Posterior cingulate gyrus (tissue), 11 donors: Measurements from ENCODE around the gene LSM2.
A peak's percentile ranks its signal among the peaks of the same experiment; 100 is the strongest.
"Not testable (repeated sequence)": the region's sequence is repeated elsewhere in the genome, so short reads cannot be mapped to it uniquely, and the experiment has no call there.

Source experiments
- DNase-seq, 10 donors: peaks; one replicate each; pipeline versions ENCODE4 v3.0.0 to v3.0.0-alpha.2; 2020 to 2021; ENCODE audit warnings: mixed read lengths in 3 of 10
- intact Hi-C: fragments of 100-400 bp; cut with DNase I; formaldehyde crosslinking; loops from one replicate; pipeline ENCODE4 v1.15.1; 2023

Gene LSM2

GRCh38 chr6:31806470-31807272 is at the start of gene LSM2:
Gene LSM2, minus strand, starts transcription at chr6:31806966. Its CDS starts 209 bp downstream, at chr6:31806757.
- intact Hi-C loops, result no loop called here
- DNase-seq, result peak; percentile 95 to 99 (median 97)

GRCh38 chr6:31851980-31852718 is 45.4 kb upstream of the LSM2 start:
- DNase-seq, intact Hi-C loops: not testable (repeated sequence)

- DNase-seq, result no peak
- intact Hi-C loops, result no loop called here
These were observed 44.7 kb upstream of the LSM2 start for GRCh38 chr6:31851485-31851832.

GRCh38 chr6:31850765-31851484 is 44.2 kb upstream of the LSM2 start:
- intact Hi-C loops, result no loop called here

GRCh38 chr6:31847276-31847978 is 40.7 kb upstream of the LSM2 start:
- no peak for DNase-seq
- intact Hi-C loops, result no loop called here

More at GRCh38 chr6:31850765-31851484, 44.2 kb upstream of the LSM2 start:
- no peak for DNase-seq

GRCh38 chr6:31844507-31844906 is 37.7 kb upstream of the LSM2 start:
- intact Hi-C loops, result no loop called here
- peak in 1 of 10 donors; percentile 9 for DNase-seq

- DNase-seq, result peak in 1 of 10 donors; percentile 34
- intact Hi-C loops, result no loop called here
These were observed 35.3 kb upstream of the LSM2 start for GRCh38 chr6:31842053-31842452.

- intact Hi-C loops, result not testable (repeated sequence)
- peak in 1 of 10 donors; percentile 28 for DNase-seq
These were observed 33.0 kb upstream of the LSM2 start for GRCh38 chr6:31839779-31840126.

GRCh38 chr6:31838968-31839367 is 32.2 kb upstream of the LSM2 start:
- DNase-seq, result no peak
- intact Hi-C loops, result no loop called here

- intact Hi-C loops, result not testable (repeated sequence)
These were observed 31.4 kb upstream of the LSM2 start for GRCh38 chr6:31838114-31838553.

GRCh38 chr6:31837369-31838113 is 30.8 kb upstream of the LSM2 start:
- peak in 1 of 10 donors; percentile 32 for DNase-seq
- intact Hi-C loops, result no loop called here

More at GRCh38 chr6:31838114-31838553, 31.4 kb upstream of the LSM2 start:
- DNase-seq, result peak in 1 of 10 donors; percentile 31

- intact Hi-C loops, result no loop called here
- DNase-seq, result peak in 1 of 10 donors; percentile 44
These were observed 30.0 kb upstream of the LSM2 start for GRCh38 chr6:31836474-31837368.

GRCh38 chr6:31836047-31836473 is 29.3 kb upstream of the LSM2 start:
- DNase-seq, result peak in 1 of 10 donors; percentile 24
- intact Hi-C loops, result no loop called here

- DNase-seq, result peak; percentile 78 to 97 (median 84)
- intact Hi-C loops, result loop anchor here (2.0 to 5.0 kb wide), 3 partner anchors 37 to 154 kb away; partner anchors contain the start of genes DDAH2, LY6G5C and VARS1
These were observed 27.8 kb upstream of the LSM2 start for GRCh38 chr6:31834367-31835250.

GRCh38 chr6:31831350-31832215 is 24.8 kb upstream of the LSM2 start:
- DNase-seq, result peak in 1 of 10 donors; percentile 25
- intact Hi-C loops, result loop anchor here (5.0 kb wide), 2 partner anchors 34 to 104 kb away; partner anchors contain the start of genes DDAH2 and VARS1

GRCh38 chr6:31830886-31831335 is 24.1 kb upstream of the LSM2 start:
- intact Hi-C loops, result loop anchor here (5.0 kb wide), 2 partner anchors 34 to 104 kb away; partner anchors contain the start of genes DDAH2 and VARS1
- peak in 1 of 10 donors; percentile 8 for DNase-seq
